Stimulated activated CD4-positive, alpha-beta T cell treated with anti-CD3 and anti-CD28 coated beads, Interleukin-1b, Interleukin-23, amount 100 ng/mL, for 1 hour (primary cell): ENCODE data around the gene NNMT.

Experiments
- DNase-seq, 2 donors: peaks; one replicate each; pipeline ENCODE4 v3.0.0-alpha.2; 2020; ENCODE audit warnings: low read depth in 2 of 2

Gene NNMT

GRCh38 chr11:114348200-114349191 is 52.3 kb downstream of the NNMT start:
- DNase-seq, result no peak

GRCh38 chr11:114350022-114350421 is 53.8 kb downstream of the NNMT start:
- no peak for DNase-seq

- no peak for DNase-seq
Observed at GRCh38 chr11:114353443-114353842, 57.2 kb downstream of the NNMT start.

- no peak for DNase-seq
Observed at GRCh38 chr11:114354076-114354475, 57.9 kb downstream of the NNMT start.

GRCh38 chr11:114358716-114359115 is 62.5 kb downstream of the NNMT start:
- DNase-seq, result no peak

- no peak for DNase-seq
Observed at GRCh38 chr11:114359342-114359741, 63.1 kb downstream of the NNMT start.

- no peak for DNase-seq
Observed at GRCh38 chr11:114362326-114362725, 66.1 kb downstream of the NNMT start.

- no peak for DNase-seq
Observed at GRCh38 chr11:114362958-114363357, 66.8 kb downstream of the NNMT start.
